Endodermal cell (in vitro differentiated cells): Measurements from ENCODE around the gene TMEM244. TPM values are rescaled to one million over a fixed set of nuclear protein-coding genes. Genes with fewer than 3 reads are reported as not detected.
A peak's percentile ranks its signal among the peaks of the same experiment; 100 is the strongest.

Experiments used
- DNase-seq: peaks from one replicate; pipeline ENCODE4 v3.0.0-alpha.2; 2017
- H3K27ac ChIP-seq: 2 replicates; pipeline ENCODE4 v1.5.1; 2013; ENCODE audit warnings: mild to moderate bottlenecking, low read depth, low read length, moderate library complexity
- H3K27me3 ChIP-seq: 2 replicates; pipeline ENCODE4 v1.6.1; 2013; ENCODE audit warnings: mild to moderate bottlenecking, low read length, moderate library complexity; ENCODE audit not compliant: insufficient read depth, control insufficient read depth, poor library complexity, severe bottlenecking
- H3K36me3 ChIP-seq: 2 replicates; pipeline ENCODE4 v1.7.0; 2013; ENCODE audit warnings: mild to moderate bottlenecking, low read length, moderate library complexity; ENCODE audit not compliant: control insufficient read depth, insufficient read depth
- H3K4me1 ChIP-seq: one replicate; pipeline ENCODE4 v1.7.0; 2013; ENCODE audit warnings: low read length; ENCODE audit not compliant: control insufficient read depth, insufficient read depth
- H3K4me3 ChIP-seq: 2 replicates; pipeline ENCODE4 v1.5.1; 2013; ENCODE audit warnings: mild to moderate bottlenecking, low read length, moderate library complexity
- H3K9ac ChIP-seq: 2 replicates; pipeline ENCODE4 v1.6.1; 2013; ENCODE audit warnings: mild to moderate bottlenecking, low read length, moderate library complexity; ENCODE audit not compliant: poor library complexity, severe bottlenecking; ENCODE audit errors: extremely low read depth
- H3K9me3 ChIP-seq: 2 replicates; pipeline ENCODE4 v1.6.1; 2013; ENCODE audit warnings: mild to moderate bottlenecking, low read length, moderate library complexity; ENCODE audit not compliant: control insufficient read depth
- H3K27ac Mint-ChIP-seq: 2 replicates; pipeline ENCODE4 v1.8.0; 2020; ENCODE audit warnings: mixed read lengths
- H3K27me3 Mint-ChIP-seq: 2 replicates; pipeline ENCODE4 v1.8.0; 2021; ENCODE audit warnings: mild to moderate bottlenecking, mixed read lengths; ENCODE audit not compliant: insufficient read depth
- H3K36me3 Mint-ChIP-seq: 2 replicates; pipeline ENCODE4 v1.8.0; 2020; ENCODE audit warnings: low read depth, mixed read lengths
- H3K4me1 Mint-ChIP-seq: 2 replicates; pipeline ENCODE4 v1.8.0; 2020; ENCODE audit warnings: mixed read lengths
- H3K4me3 Mint-ChIP-seq: 2 replicates; pipeline ENCODE4 v1.8.0; 2020; ENCODE audit warnings: mild to moderate bottlenecking, moderate library complexity, mixed read lengths
- H3K9me3 Mint-ChIP-seq: 2 replicates; pipeline ENCODE4 v1.8.0; 2020; ENCODE audit warnings: mild to moderate bottlenecking, mixed read lengths
- CTCF ChIP-seq: fragments of 200-600 bp; sonication (generic); conservative IDR thresholded peaks from 2 replicates; pipeline ENCODE4 v1.5.0; 2021; ENCODE audit warnings: antibody characterized with exemption, mild to moderate bottlenecking
- WGBS, 2 experiments: methylation state at CpG; one replicate each; pipeline versions ENCODE4 v1.1.5 to v1.1.7; 2013; ENCODE audit warnings: missing lambda C conversion rate in 2 of 2, mixed read lengths in 1 of 2; ENCODE audit not compliant: insufficient coverage in 1 of 2, insufficient read length in 1 of 2; 5-methylcytosine and 5-hydroxymethylcytosine counted together
- total RNA-seq, 2 donors: library from RNA; stranded (reverse); fragmentation: NEBNext Ultra II Directional in 1 of 2; extraction: Animal tissue kit (Norgen Biotek cat#: 25700) in 1 of 2; gene quantifications; 2 replicates in 1 of 2; 3 replicates in 1 of 2; pipeline ENCODE4 v1.2.1, GENCODE V29; 2021

Gene TMEM244
- total RNA-seq, 2 donors from 2014 or later: not detected

GRCh38 chr6:129801909-129802308 lies 59.2 kb downstream of the TMEM244 start:
- H3K36me3 Mint-ChIP-seq: peaks cover 3% of the 10 kb centered on the region
- H3K27ac ChIP-seq: no peak overlapping the region
- peak; percentile 56 for DNase-seq
- H3K27me3 Mint-ChIP-seq: no peaks in the 10 kb centered on the region
- H3K9ac ChIP-seq: no peak overlapping the region
- no peak for TF ChIP-seq CTCF
- peaks cover 3% of the 10 kb centered on the region for H3K4me1 ChIP-seq
- peaks cover 58% of the 10 kb centered on the region for H3K9me3 ChIP-seq
- peak overlapping the region; percentile 65 for H3K4me3 ChIP-seq
- no peaks in the 10 kb centered on the region for H3K27me3 ChIP-seq
- H3K36me3 ChIP-seq: peaks cover 4% of the 10 kb centered on the region
- no peaks in the 10 kb centered on the region for H3K4me1 Mint-ChIP-seq
- H3K4me3 Mint-ChIP-seq: no peak overlapping the region
- peaks cover 36% of the 10 kb centered on the region for H3K9me3 Mint-ChIP-seq
- WGBS, 2 experiments: 74 to 92% methylated on average over 3 to 4 of the region's 4 CpGs
- no peak overlapping the region for H3K27ac Mint-ChIP-seq

GRCh38 chr6:129795261-129795660 lies 65.9 kb downstream of the TMEM244 start:
- Mint-ChIP-seq H3K9me3 (no peaks in the 10 kb centered on the region), H3K27me3 (no peaks in the 10 kb centered on the region), H3K4me1 (no peaks in the 10 kb centered on the region), H3K4me3 (no peak overlapping the region), H3K36me3 (no peaks in the 10 kb centered on the region), H3K27ac (no peak overlapping the region)
- Histone ChIP-seq H3K36me3 (no peaks in the 10 kb centered on the region), H3K27ac (no peak overlapping the region), H3K4me1 (no peaks in the 10 kb centered on the region), H3K27me3 (no peaks in the 10 kb centered on the region), H3K9me3 (no peaks in the 10 kb centered on the region), H3K9ac (no peak overlapping the region), H3K4me3 (no peak overlapping the region)
- 79 to 85% methylated on average over 2 of the region's 2 CpGs for WGBS, 2 experiments
- no peak for TF ChIP-seq CTCF
- no peak for DNase-seq

GRCh38 chr6:129793447-129793846 lies 67.7 kb downstream of the TMEM244 start:
- no peaks in the 10 kb centered on the region for H3K36me3 Mint-ChIP-seq
- no peak for TF ChIP-seq CTCF
- Histone ChIP-seq H3K9ac (no peak overlapping the region), H3K4me3 (no peak overlapping the region), H3K27ac (no peak overlapping the region), H3K36me3 (no peaks in the 10 kb centered on the region), H3K4me1 (no peaks in the 10 kb centered on the region), H3K9me3 (no peaks in the 10 kb centered on the region), H3K27me3 (no peaks in the 10 kb centered on the region)
- H3K27ac Mint-ChIP-seq: no peak overlapping the region
- WGBS, 2 experiments: 91 to 98% methylated on average over 7 of the region's 7 CpGs
- H3K27me3 Mint-ChIP-seq: no peaks in the 10 kb centered on the region
- H3K9me3 Mint-ChIP-seq: no peaks in the 10 kb centered on the region
- no peak for DNase-seq
- H3K4me3 Mint-ChIP-seq: no peak overlapping the region
- H3K4me1 Mint-ChIP-seq: no peaks in the 10 kb centered on the region
